ENCODE data around the gene TCIRG1. TPM values are rescaled to one million over a fixed set of nuclear protein-coding genes. Genes with fewer than 3 reads are reported as not detected.

The TCIRG1 gene
- total RNA-seq, 4 donors from 2014 or later, result 13.4 to 24.5 (median 14.1) TPM

GRCh38 chr11:68035266-68035876 lies 3.5 kb upstream of the TCIRG1 start:
- no peak overlapping the region for H3K4me3 ChIP-seq
- H3K36me3 ChIP-seq, result peaks cover 0 to 13% of the 10 kb centered on the region in 2 donors
- in situ Hi-C loops (cut with MboI; ENCODE audit: low sequenced_read_pairs in 4 of 4), result no loop called here
- H3K9me3 ChIP-seq, result no peaks in the 10 kb centered on the region
- intact Hi-C loops (cut with DNase I; ENCODE audit: low total_unique reads), result loop anchor here (5.0 to 10.0 kb wide), 2 partner anchors 33 to 451 kb away; partner anchors contain the start of genes GSTP1 and UNC93B1
- H3K27me3 ChIP-seq, result no peaks in the 10 kb centered on the region
- H3K27ac ChIP-seq, result peak overlapping the region in 2 of 4 donors; percentile 1 to 88
- DNase-seq, result no peak
- ATAC-seq, result no peak
- TF ChIP-seq CTCF (IDR thresholded peaks at IDR 0.05 in 4 of 5, conservative IDR thresholded peaks at IDR 0.05 in 1 of 5) (no peak), POLR2A (IDR thresholded peaks at IDR 0.05) (no peak)
- H3K4me1 ChIP-seq, result peaks cover 34 to 59% of the 10 kb centered on the region in 2 donors

- TF ChIP-seq CTCF (IDR thresholded peaks at IDR 0.05 in 4 of 5, conservative IDR thresholded peaks at IDR 0.05 in 1 of 5) (no peak), POLR2A (IDR thresholded peaks at IDR 0.05) (no peak)
- no peaks in the 10 kb centered on the region for H3K27me3 ChIP-seq
- H3K4me1 ChIP-seq, result peaks cover 34 to 57% of the 10 kb centered on the region in 2 donors
- H3K27ac ChIP-seq, result peak overlapping the region; percentile 74 to 88 (median 76)
- H3K9me3 ChIP-seq, result no peaks in the 10 kb centered on the region
- ATAC-seq (no peak), DNase-seq (no peak)
- H3K4me3 ChIP-seq, result no peak overlapping the region
- peaks cover 0 to 13% of the 10 kb centered on the region in 2 donors for H3K36me3 ChIP-seq
- intact Hi-C loops (cut with DNase I; ENCODE audit: low total_unique reads) (loop anchor here (5.0 to 10.0 kb wide), 2 partner anchors 34 to 451 kb away; partner anchors contain the start of genes GSTP1 and UNC93B1), in situ Hi-C loops (cut with MboI; ENCODE audit: low sequenced_read_pairs in 4 of 4) (no loop called here)
Observed at GRCh38 chr11:68036141-68036716, 2.6 kb upstream of the TCIRG1 start.

GRCh38 chr11:68036717-68037239 lies 2.0 kb upstream of the TCIRG1 start:
- Histone ChIP-seq H3K9me3 (no peaks in the 10 kb centered on the region), H3K27me3 (no peaks in the 10 kb centered on the region), H3K27ac (peak overlapping the region; percentile 74 to 88 (median 76)), H3K36me3 (peaks cover 0 to 13% of the 10 kb centered on the region in 2 donors), H3K4me3 (no peak overlapping the region), H3K4me1 (peaks cover 28 to 52% of the 10 kb centered on the region in 2 donors)
- TF ChIP-seq CTCF (IDR thresholded peaks at IDR 0.05 in 4 of 5, conservative IDR thresholded peaks at IDR 0.05 in 1 of 5) (no peak), POLR2A (IDR thresholded peaks at IDR 0.05) (no peak)
- intact Hi-C loops (cut with DNase I; ENCODE audit: low total_unique reads) (loop anchor here (5.0 to 10.0 kb wide), 2 partner anchors 34 to 452 kb away; partner anchors contain the start of genes GSTP1 and UNC93B1), in situ Hi-C loops (cut with MboI; ENCODE audit: low sequenced_read_pairs in 4 of 4) (no loop called here)
- DNase-seq, result peak in 1 of 2 donors; percentile 54
- ATAC-seq, result no peak

- Histone ChIP-seq H3K36me3 (peaks cover 0 to 13% of the 10 kb centered on the region in 2 donors), H3K9me3 (no peaks in the 10 kb centered on the region), H3K27me3 (no peaks in the 10 kb centered on the region), H3K4me3 (no peak overlapping the region), H3K27ac (peak overlapping the region; percentile 74 to 88 (median 76)), H3K4me1 (peaks cover 21 to 43% of the 10 kb centered on the region in 2 donors)
- intact Hi-C loops (cut with DNase I; ENCODE audit: low total_unique reads) (loop anchor here (2.0 to 10.0 kb wide), 4 partner anchors 27 to 453 kb away; partner anchors contain the start of genes ALDH3B1, CHKA, GSTP1 and UNC93B1), in situ Hi-C loops (cut with MboI; ENCODE audit: low sequenced_read_pairs in 4 of 4) (no loop called here)
- no peak for ATAC-seq
- no peak for TF ChIP-seq POLR2A (IDR thresholded peaks at IDR 0.05)
- no peak for TF ChIP-seq CTCF (IDR thresholded peaks at IDR 0.05 in 4 of 5, conservative IDR thresholded peaks at IDR 0.05 in 1 of 5)
- no peak for DNase-seq
Observed at GRCh38 chr11:68037411-68038225, 1.2 kb upstream of the TCIRG1 start.
